GM12878 (cell line): ENCODE measurements around the gene DKC1. TPM values are rescaled to one million over a fixed set of nuclear protein-coding genes. Genes with fewer than 3 reads are reported as not detected.

Experiments
- CEBPZ ChIP-seq: fragments of 150-350 bp; IDR thresholded peaks from 2 replicates; pipeline ENCODE4 v1.6.1; 2016; ENCODE audit warnings: low read depth, low read length
- IRF4 ChIP-seq: IDR thresholded peaks from 2 replicates; pipeline ENCODE4 v1.6.1; 2011; ENCODE audit warnings: low read depth, low read length
- JUNB ChIP-seq: IDR thresholded peaks from 2 replicates; pipeline ENCODE4 v1.6.1; 2016; ENCODE audit warnings: antibody characterized with exemption, mild to moderate bottlenecking
- KDM1A ChIP-seq: fragments of 200-600 bp; sonication (generic); IDR thresholded peaks from 2 replicates; pipeline ENCODE4 v1.6.1; 2016; ENCODE audit warnings: borderline replicate concordance
- MTA3 ChIP-seq: IDR thresholded peaks from 2 replicates; pipeline ENCODE4 v1.6.1; 2012; ENCODE audit warnings: low read length, inconsistent platforms, borderline replicate concordance
- PAX5 ChIP-seq: IDR thresholded peaks from 2 replicates; pipeline ENCODE4 v1.6.1; 2011; ENCODE audit warnings: low read depth, low read length, borderline replicate concordance
- PBX3 ChIP-seq: IDR thresholded peaks from 2 replicates; pipeline ENCODE4 v1.6.1; 2011; ENCODE audit warnings: mild to moderate bottlenecking, low read depth, low read length, moderate library complexity; ENCODE audit not compliant: insufficient replicate concordance
- POLR2AphosphoS5 ChIP-seq: IDR thresholded peaks from 2 replicates; pipeline ENCODE4 v1.6.1; 2011; ENCODE audit warnings: mild to moderate bottlenecking, low read length, inconsistent platforms
- POU2F2 ChIP-seq: IDR thresholded peaks from 3 replicates; pipeline ENCODE4 v1.6.1; 2011; ENCODE audit warnings: low read depth, mild to moderate bottlenecking, low read length, borderline replicate concordance
- RBBP5 ChIP-seq: fragments of 200-600 bp; sonication (generic); conservative IDR thresholded peaks from 2 replicates; pipeline ENCODE4 v1.6.1; 2016
- RELA ChIP-seq: fragments of 450-650 bp; IDR thresholded peaks from 2 replicates; pipeline ENCODE4 v1.8.0; 2014; ENCODE audit warnings: borderline replicate concordance; ENCODE audit not compliant: partially characterized antibody
- SMAD5 ChIP-seq: IDR thresholded peaks from 2 replicates; pipeline ENCODE4 v1.6.1; 2016; ENCODE audit warnings: antibody characterized with exemption, low read depth
- ZBED1 ChIP-seq: IDR thresholded peaks from 2 replicates; pipeline ENCODE4 v1.6.1; 2016; ENCODE audit warnings: borderline replicate concordance
- polyA plus RNA-seq, 11 experiments: library from polyadenylated mRNA; depleted of rRNA in 4 of 11; unstranded in 6 of 11; stranded (reverse) in 5 of 11; fragments of >200 nt; fragmentation: Nextera tagmentation in 4 of 11; fragmentation: Illumina TruSeq in 1 of 11; extraction: Ambion mirVana in 4 of 11; extraction: Trizol in 1 of 11; gene quantifications; 1 replicate in 1 of 11; 2 replicates in 10 of 11; pipeline versions ENCODE4 v1.2.1 to v1.2.3, GENCODE V29; 2011 to 2016; ENCODE audit warnings: inconsistent platforms in 2 of 11, missing spikeins in 2 of 11, low read depth in 1 of 11
- total RNA-seq, 4 experiments: library from RNA; depleted of rRNA in 3 of 4; stranded (reverse); fragments of >200 nt in 3 of 4; fragmentation: Illumina TruSeq in 1 of 4; extraction: Trizol in 1 of 4; gene quantifications; 2 replicates each; pipeline versions ENCODE4 v1.2.1 to v1.2.3, GENCODE V29; 2013 to 2021
- TF ChIP-seq, protein P1 (sequence below): fragments of 450-650 bp; IDR thresholded peaks from 2 replicates; pipeline ENCODE4 v1.6.1; 2016; ENCODE audit warnings: mild to moderate bottlenecking

DKC1 gene
- total and polyA plus RNA-seq, 10 of the 15 experiments (the other 5 are each of a cell fraction or from before 2014, with no cell fraction given), result 70.1 to 159 (median 116) TPM

DNA sequence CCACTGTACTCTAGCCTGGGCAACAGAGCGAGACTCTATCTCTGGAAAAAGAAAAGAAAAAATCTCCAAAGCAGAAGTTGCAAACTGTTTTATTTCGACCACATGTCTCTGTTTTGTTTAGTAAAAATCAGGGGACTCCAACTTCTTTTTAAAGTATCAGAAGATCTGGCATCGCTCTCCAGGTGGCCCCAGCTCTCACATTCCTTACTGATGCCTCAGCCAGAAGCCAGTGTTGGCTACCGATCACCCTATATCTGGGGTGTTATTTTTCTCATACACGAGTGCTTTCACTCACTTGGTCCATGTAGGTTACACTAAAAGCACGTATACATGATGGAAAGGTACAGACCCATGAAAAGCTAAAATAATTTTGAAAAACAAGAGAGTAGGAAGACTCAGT lies 34.3 kb downstream of the DKC1 start (continued):
- TF ChIP-seq IRF4, result no peak
- TF ChIP-seq PAX5, result no peak
- no peak for TF ChIP-seq POLR2AphosphoS5
- TF ChIP-seq POU2F2, result no peak
- no peak for TF ChIP-seq SMAD5
- TF ChIP-seq PBX3, result no peak
- no peak for TF ChIP-seq RELA
- TF ChIP-seq CEBPZ, result no peak
- no peak for TF ChIP-seq KDM1A
- no peak for TF ChIP-seq RBBP5
- no peak for TF ChIP-seq MTA3
- no peak for TF ChIP-seq ZBED1
- TF ChIP-seq, protein P1, sequence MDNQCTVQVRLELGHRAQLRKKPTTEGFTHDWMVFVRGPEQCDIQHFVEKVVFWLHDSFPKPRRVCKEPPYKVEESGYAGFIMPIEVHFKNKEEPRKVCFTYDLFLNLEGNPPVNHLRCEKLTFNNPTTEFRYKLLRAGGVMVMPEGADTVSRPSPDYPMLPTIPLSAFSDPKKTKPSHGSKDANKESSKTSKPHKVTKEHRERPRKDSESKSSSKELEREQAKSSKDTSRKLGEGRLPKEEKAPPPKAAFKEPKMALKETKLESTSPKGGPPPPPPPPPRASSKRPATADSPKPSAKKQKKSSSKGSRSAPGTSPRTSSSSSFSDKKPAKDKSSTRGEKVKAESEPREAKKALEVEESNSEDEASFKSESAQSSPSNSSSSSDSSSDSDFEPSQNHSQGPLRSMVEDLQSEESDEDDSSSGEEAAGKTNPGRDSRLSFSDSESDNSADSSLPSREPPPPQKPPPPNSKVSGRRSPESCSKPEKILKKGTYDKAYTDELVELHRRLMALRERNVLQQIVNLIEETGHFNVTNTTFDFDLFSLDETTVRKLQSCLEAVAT, result no peak
- no peak for TF ChIP-seq JUNB
